Trophoblast cell (in vitro differentiated cells and primary cell): ENCODE measurements around the gene ZBTB33.
A peak's percentile ranks its signal among the peaks of the same experiment; 100 is the strongest.

ENCODE experiments used
- DNase-seq, 2 donors: peaks; one replicate each; pipeline ENCODE4 v3.0.0-alpha.2; 2016
- H2AFZ ChIP-seq: 2 replicates; pipeline ENCODE4 v1.6.1; 2013; ENCODE audit warnings: low read length, moderate library complexity, mild to moderate bottlenecking; ENCODE audit not compliant: insufficient read depth, poor library complexity
- H2AK5ac ChIP-seq: 2 replicates; pipeline ENCODE4 v1.6.1; 2013; ENCODE audit warnings: mild to moderate bottlenecking, low read length
- H2BK120ac ChIP-seq: 2 replicates; pipeline ENCODE4 v1.6.1; 2013; ENCODE audit warnings: low read length, mild to moderate bottlenecking, moderate library complexity; ENCODE audit not compliant: insufficient read depth, poor library complexity
- H2BK12ac ChIP-seq: 2 replicates; pipeline ENCODE4 v1.6.1; 2013; ENCODE audit warnings: mild to moderate bottlenecking, low read length, moderate library complexity
- H2BK5ac ChIP-seq: 2 replicates; pipeline ENCODE4 v1.6.1; 2013; ENCODE audit warnings: low read length, low read depth, moderate library complexity, mild to moderate bottlenecking; ENCODE audit not compliant: poor library complexity
- H3K14ac ChIP-seq: 2 replicates; pipeline ENCODE4 v1.6.1; 2013; ENCODE audit warnings: mild to moderate bottlenecking, low read length
- H3K18ac ChIP-seq: 2 replicates; pipeline ENCODE4 v1.6.1; 2013; ENCODE audit warnings: mild to moderate bottlenecking, low read length
- H3K23ac ChIP-seq: 2 replicates; pipeline ENCODE4 v1.6.1; 2013; ENCODE audit warnings: low read length
- H3K27ac ChIP-seq: 2 replicates; pipeline ENCODE4 v1.5.1; 2013; ENCODE audit warnings: low read depth, mild to moderate bottlenecking, inconsistent platforms, low read length, moderate library complexity
- H3K27me3 ChIP-seq: 2 replicates; pipeline ENCODE4 v1.6.1; 2013; ENCODE audit warnings: inconsistent platforms, mild to moderate bottlenecking, low read length, moderate library complexity; ENCODE audit not compliant: insufficient read depth
- H3K36me3 ChIP-seq, 2 experiments: 1 replicate in 1 of 2; 2 replicates in 1 of 2; pipeline ENCODE4 v1.6.1; 2013; ENCODE audit warnings: low read length in 2 of 2, mild to moderate bottlenecking in 2 of 2, moderate library complexity in 1 of 2; ENCODE audit not compliant: insufficient read depth in 2 of 2, control insufficient read depth in 1 of 2
- H3K4ac ChIP-seq: 2 replicates; pipeline ENCODE4 v1.6.1; 2013; ENCODE audit warnings: low read depth, mild to moderate bottlenecking, low read length, moderate library complexity
- H3K4me1 ChIP-seq, 2 experiments: 1 replicate in 1 of 2; 2 replicates in 1 of 2; pipeline ENCODE4 v1.6.1; 2013; ENCODE audit warnings: low read length in 2 of 2, mild to moderate bottlenecking in 2 of 2, moderate library complexity in 1 of 2; ENCODE audit not compliant: insufficient read depth in 2 of 2, control insufficient read depth in 1 of 2
- H3K4me2 ChIP-seq: 2 replicates; pipeline ENCODE4 v1.6.1; 2013; ENCODE audit warnings: inconsistent platforms, mild to moderate bottlenecking, low read length, moderate library complexity
- H3K4me3 ChIP-seq: 2 replicates; pipeline ENCODE4 v1.5.1; 2013; ENCODE audit warnings: mild to moderate bottlenecking, low read depth, low read length, inconsistent platforms
- H3K79me1 ChIP-seq: one replicate; pipeline ENCODE4 v1.6.1; 2013; ENCODE audit warnings: low read length
- H3K79me2 ChIP-seq: 2 replicates; pipeline ENCODE4 v1.6.1; 2013; ENCODE audit warnings: low read length, mild to moderate bottlenecking; ENCODE audit not compliant: control insufficient read depth, insufficient read depth, poor library complexity
- H3K9ac ChIP-seq: 2 replicates; pipeline ENCODE4 v1.6.1; 2013; ENCODE audit warnings: mild to moderate bottlenecking, low read length
- H3K9me3 ChIP-seq: 2 replicates; pipeline ENCODE4 v1.6.1; 2013; ENCODE audit warnings: low read depth, mild to moderate bottlenecking, control low read depth, inconsistent platforms, low read length; ENCODE audit not compliant: insufficient read depth
- H4K12ac ChIP-seq: 2 replicates; pipeline ENCODE4 v1.6.1; 2013; ENCODE audit warnings: low read depth, mild to moderate bottlenecking, low read length, moderate library complexity
- H4K8ac ChIP-seq: 2 replicates; pipeline ENCODE4 v1.6.1; 2013; ENCODE audit warnings: low read depth, mild to moderate bottlenecking, low read length, moderate library complexity
- H4K91ac ChIP-seq: one replicate; pipeline ENCODE4 v1.6.1; 2013; ENCODE audit warnings: low read depth, mild to moderate bottlenecking, low read length, moderate library complexity
- WGBS: extraction: QIAGEN DNeasy Blood & Tissue Kit; methylation state at CpG from one replicate; pipeline ENCODE4 v1.1.7; 2013; ENCODE audit warnings: missing lambda C conversion rate; ENCODE audit not compliant: insufficient read length, insufficient coverage; ENCODE audit errors: extremely low coverage; 5-methylcytosine and 5-hydroxymethylcytosine counted together

Gene ZBTB33

GRCh38 chrX:120253784-120254183 is 3.2 kb downstream of the ZBTB33 start:
- Histone ChIP-seq H3K27ac (no peak overlapping the region), H2BK5ac (no peak overlapping the region), H3K36me3 (peaks cover 0 to 6% of the 10 kb centered on the region in 2 experiments), H3K4me2 (no peak overlapping the region), H3K14ac (no peak overlapping the region), H3K27me3 (no peaks in the 10 kb centered on the region), H3K4ac (no peak overlapping the region), H2AFZ (no peak overlapping the region), H2AK5ac (no peak overlapping the region), H3K23ac (no peak overlapping the region), H3K79me2 (peaks cover 8% of the 10 kb centered on the region), H3K4me1 (no peaks in the 10 kb centered on the region), H3K9me3 (no peaks in the 10 kb centered on the region), H3K9ac (no peak overlapping the region), H3K4me3 (no peak overlapping the region), H4K91ac (no peak overlapping the region), H2BK120ac (no peak overlapping the region), H2BK12ac (no peak overlapping the region), H3K18ac (no peak overlapping the region), H4K8ac (no peak overlapping the region), H4K12ac (no peak overlapping the region), H3K79me1 (peaks cover 6% of the 10 kb centered on the region)
- DNase-seq, result no peak
- WGBS, result no CpG with 5 or more reads among the region's 6 CpGs

- Histone ChIP-seq H3K14ac (no peak overlapping the region), H3K4me2 (no peak overlapping the region), H3K9ac (no peak overlapping the region), H3K18ac (no peak overlapping the region), H3K23ac (no peak overlapping the region), H3K36me3 (no peaks in the 10 kb centered on the region), H3K4ac (no peak overlapping the region), H2AFZ (no peak overlapping the region), H2AK5ac (no peak overlapping the region), H2BK12ac (no peak overlapping the region), H4K91ac (no peak overlapping the region), H3K79me1 (no peaks in the 10 kb centered on the region), H4K12ac (no peak overlapping the region), H3K4me1 (peaks cover 0 to 4% of the 10 kb centered on the region in 2 experiments), H3K4me3 (no peak overlapping the region), H3K27ac (no peak overlapping the region), H2BK120ac (no peak overlapping the region), H4K8ac (no peak overlapping the region), H3K9me3 (no peaks in the 10 kb centered on the region), H2BK5ac (no peak overlapping the region), H3K27me3 (no peaks in the 10 kb centered on the region), H3K79me2 (no peaks in the 10 kb centered on the region)
- no CpG with 5 or more reads among the region's 3 CpGs for WGBS
- DNase-seq, result peak in 1 of 2 donors; percentile 2
These were observed 9.8 kb downstream of the ZBTB33 start for GRCh38 chrX:120260369-120260768.

GRCh38 chrX:120262859-120263708 is 12.5 kb downstream of the ZBTB33 start:
- no peak for DNase-seq
- no peaks in the 10 kb centered on the region for H3K79me2 ChIP-seq
- H4K12ac ChIP-seq, result no peak overlapping the region
- H3K23ac ChIP-seq, result no peak overlapping the region
- H3K18ac ChIP-seq, result no peak overlapping the region
- no peaks in the 10 kb centered on the region for H3K79me1 ChIP-seq
- H3K9me3 ChIP-seq, result no peaks in the 10 kb centered on the region
- H3K9ac ChIP-seq, result no peak overlapping the region
- no peak overlapping the region for H4K91ac ChIP-seq
- no peak overlapping the region for H3K4ac ChIP-seq
- WGBS, result no CpG with 5 or more reads among the region's 8 CpGs
- no peaks in the 10 kb centered on the region for H3K36me3 ChIP-seq
- no peak overlapping the region for H3K27ac ChIP-seq
- H2AFZ ChIP-seq, result no peak overlapping the region
- H3K14ac ChIP-seq, result no peak overlapping the region
- H2AK5ac ChIP-seq, result no peak overlapping the region
- no peak overlapping the region for H2BK12ac ChIP-seq
- peaks cover 0 to 4% of the 10 kb centered on the region in 2 experiments for H3K4me1 ChIP-seq
- H3K27me3 ChIP-seq, result no peaks in the 10 kb centered on the region
- no peak overlapping the region for H2BK120ac ChIP-seq
- H3K4me3 ChIP-seq, result no peak overlapping the region
- no peak overlapping the region for H3K4me2 ChIP-seq
- H2BK5ac ChIP-seq, result no peak overlapping the region
- H4K8ac ChIP-seq, result no peak overlapping the region

GRCh38 chrX:120264341-120264740 is 13.7 kb downstream of the ZBTB33 start:
- no peak overlapping the region for H3K4ac ChIP-seq
- H4K12ac ChIP-seq, result no peak overlapping the region
- no peaks in the 10 kb centered on the region for H3K79me2 ChIP-seq
- no peaks in the 10 kb centered on the region for H3K27me3 ChIP-seq
- DNase-seq, result no peak
- H2AFZ ChIP-seq, result no peak overlapping the region
- H2BK120ac ChIP-seq, result no peak overlapping the region
- no peak overlapping the region for H3K9ac ChIP-seq
- H3K4me1 ChIP-seq, result peaks cover 0 to 4% of the 10 kb centered on the region in 2 experiments
- no peak overlapping the region for H3K23ac ChIP-seq
- H4K91ac ChIP-seq, result no peak overlapping the region
- H3K14ac ChIP-seq, result no peak overlapping the region
- H2AK5ac ChIP-seq, result no peak overlapping the region
- no peaks in the 10 kb centered on the region for H3K36me3 ChIP-seq
- no peak overlapping the region for H3K4me3 ChIP-seq
- no peak overlapping the region for H3K27ac ChIP-seq
- H3K4me2 ChIP-seq, result no peak overlapping the region
- no peak overlapping the region for H2BK5ac ChIP-seq
- no peaks in the 10 kb centered on the region for H3K9me3 ChIP-seq
- no peaks in the 10 kb centered on the region for H3K79me1 ChIP-seq
- H2BK12ac ChIP-seq, result no peak overlapping the region
- H4K8ac ChIP-seq, result no peak overlapping the region
- no peak overlapping the region for H3K18ac ChIP-seq
